Adrenal gland (tissue), 12 donors: Measurements from ENCODE around the gene CNGA4. TPM values are rescaled to one million over a fixed set of nuclear protein-coding genes. Genes with fewer than 3 reads are reported as not detected.

Source experiments
- DNase-seq, 7 donors: peaks; one replicate each; pipeline ENCODE4 v3.0.0-alpha.2; 2019 to 2020
- H3K27ac ChIP-seq, 5 donors: fragments of 200-600 bp; sonication (generic) in 4 of 5; 1 replicate in 3 of 5; 2 replicates in 2 of 5; pipeline versions ENCODE4 v1.5.1 to v1.8.0; 2016 to 2020; ENCODE audit warnings: mild to moderate bottlenecking in 1 of 5
- H3K27me3 ChIP-seq: fragments of 200-600 bp; 2 replicates; pipeline ENCODE4 v1.8.0; 2021
- H3K36me3 ChIP-seq, 2 donors: fragments of 200-600 bp; replicated peaks in 1 of 2; 1 replicate in 1 of 2; 2 replicates in 1 of 2; pipeline versions ENCODE4 v1.5.1 to v1.8.0; 2018 to 2022
- H3K4me1 ChIP-seq, 2 donors: fragments of 200-600 bp; replicated peaks in 1 of 2; 1 replicate in 1 of 2; 2 replicates in 1 of 2; pipeline versions ENCODE4 v1.5.1 to v1.8.0; 2018 to 2021
- H3K4me3 ChIP-seq, 4 donors: fragments of 200-600 bp; sonication (generic) in 3 of 4; one replicate each; pipeline ENCODE4 v1.5.1; 2016 to 2018
- H3K9me3 ChIP-seq, 3 donors: fragments of 200-600 bp; sonication (generic) in 1 of 3; replicated peaks in 1 of 3; 1 replicate in 2 of 3; 2 replicates in 1 of 3; pipeline versions ENCODE4 v1.5.1 to v1.8.0; 2016 to 2021
- CTCF ChIP-seq, 6 experiments: fragments of 450-650 bp in 4 of 6; fragments of 200-600 bp in 2 of 6; sonication (generic) in 1 of 6; IDR thresholded peaks; 1 replicate in 5 of 6; 2 replicates in 1 of 6; pipeline versions ENCODE4 v1.5.1 to v1.8.0; 2016 to 2021; ENCODE audit warnings: antibody characterized with exemption in 6 of 6, mild to moderate bottlenecking in 2 of 6, moderate library complexity in 1 of 6
- POLR2A ChIP-seq, 2 donors: fragments of 450-650 bp; IDR thresholded peaks; one replicate each; pipeline ENCODE4 v1.6.1; 2017; ENCODE audit warnings: antibody characterized with exemption in 2 of 2, mild to moderate bottlenecking in 2 of 2, moderate library complexity in 1 of 2
- WGBS, 4 donors: extraction: QIAGEN DNeasy Blood & Tissue Kit in 2 of 4; methylation state at CpG; one replicate each; pipeline versions ENCODE4 v1.1.5 to v1.1.7; 2013 to 2017; 5-methylcytosine and 5-hydroxymethylcytosine counted together
- intact Hi-C, 2 donors: fragments of 100-400 bp; cut with DNase I; formaldehyde crosslinking; loops; one replicate each; pipeline versions ENCODE4 v1.14.1 to v1.15.0; 2022 to 2023
- polyA plus RNA-seq, 3 donors: library from polyadenylated mRNA; stranded (reverse); fragments of 200-250 nt in 2 of 3; fragments of 350-450 nt in 1 of 3; fragmentation: Illumina TruSeq in 1 of 3; extraction: RNeasy Lipid Tissue Mini Kit (QIAGEN cat#74804) in 1 of 3; gene quantifications; one replicate each; pipeline ENCODE4 v1.2.3, GENCODE V29; 2013 to 2014
- total RNA-seq, 9 donors: library from RNA; depleted of rRNA in 4 of 9; stranded (reverse); fragments of >200 nt in 4 of 9; fragments of 120-200 nt in 1 of 9; fragmentation: NEBNext Ultra II Directional in 1 of 9; extraction: Animal tissue kit (Norgen Biotek cat#: 25700) in 1 of 9; gene quantifications; one replicate each; pipeline versions ENCODE4 v1.1.0 to v1.2.4, GENCODE V29; 2013 to 2023
- donor health status: healthy with polysubstance abuse.
- donor health status: Bipolar disorder and iron deficiency.
- donor health status: DM: yes; HTN: yes; CAD: no.
- donor health status: DM: no; HTN: no; CAD: no.
- donor health status: DM: no; HTN: no; CAD: no.
- donor health status: DM: yes; HTN: yes; CAD: no.

CNGA4 gene
- total and polyA plus RNA-seq, 12 donors = 0.06 to 1.5 (median 0.26) TPM; not detected in 4

GRCh38 chr11:6216501-6216900 is 22.4 kb upstream of the CNGA4 start:
- Histone ChIP-seq H3K9me3 (no peaks in the 10 kb centered on the region), H3K27ac (no peak overlapping the region), H3K27me3 (no peaks in the 10 kb centered on the region), H3K4me3 (no peak overlapping the region), H3K4me1 (no peaks in the 10 kb centered on the region), H3K36me3 (peaks cover 0 to 79% of the 10 kb centered on the region in 2 donors)
- intact Hi-C loops = no loop called here
- DNase-seq = no peak
- 80 to 85% (median 83%) methylated on average over 4 of the region's 4 CpGs for WGBS, 4 donors
- TF ChIP-seq POLR2A (IDR thresholded peaks at IDR 0.05) = no peak
- no peak for TF ChIP-seq CTCF (IDR thresholded peaks at IDR 0.05)

GRCh38 chr11:6217722-6218121 is 21.2 kb upstream of the CNGA4 start:
- peaks cover 0 to 84% of the 10 kb centered on the region in 2 donors for H3K36me3 ChIP-seq
- H3K27ac ChIP-seq = no peak overlapping the region
- 92 to 95% (median 94%) methylated on average over 12 to 19 of the region's 19 CpGs for WGBS, 4 donors
- no peaks in the 10 kb centered on the region for H3K27me3 ChIP-seq
- intact Hi-C loops = no loop called here
- H3K9me3 ChIP-seq = no peaks in the 10 kb centered on the region
- H3K4me1 ChIP-seq = no peaks in the 10 kb centered on the region
- TF ChIP-seq CTCF (IDR thresholded peaks at IDR 0.05) = no peak
- no peak for TF ChIP-seq POLR2A (IDR thresholded peaks at IDR 0.05)
- DNase-seq = no peak
- H3K4me3 ChIP-seq = no peak overlapping the region

GRCh38 chr11:6219359-6219758 is 19.5 kb upstream of the CNGA4 start:
- Histone ChIP-seq H3K4me3 (no peak overlapping the region), H3K4me1 (no peaks in the 10 kb centered on the region), H3K27me3 (no peaks in the 10 kb centered on the region), H3K27ac (peak overlapping the region in 2 of 5 donors; percentile 30 to 37), H3K36me3 (peaks cover 0 to 91% of the 10 kb centered on the region in 2 donors), H3K9me3 (no peaks in the 10 kb centered on the region)
- 23 to 43% (median 38%) methylated on average over 2 of the region's 2 CpGs for WGBS, 4 donors
- DNase-seq = peak; percentile 38 to 79 (median 65)
- intact Hi-C loops = no loop called here
- TF ChIP-seq CTCF (IDR thresholded peaks at IDR 0.05) = no peak
- TF ChIP-seq POLR2A (IDR thresholded peaks at IDR 0.05) = no peak

GRCh38 chr11:6223854-6224253 is 15.0 kb upstream of the CNGA4 start:
- intact Hi-C loops = no loop called here
- Histone ChIP-seq H3K27ac (no peak overlapping the region), H3K4me3 (no peak overlapping the region), H3K9me3 (no peaks in the 10 kb centered on the region), H3K27me3 (no peaks in the 10 kb centered on the region), H3K4me1 (peaks cover 0 to 11% of the 10 kb centered on the region in 2 donors), H3K36me3 (peaks cover 0 to 54% of the 10 kb centered on the region in 2 donors)
- 94 to 97% (median 96%) methylated on average over 4 to 17 of the region's 17 CpGs for WGBS, 4 donors
- TF ChIP-seq CTCF (IDR thresholded peaks at IDR 0.05) (no peak), POLR2A (IDR thresholded peaks at IDR 0.05) (no peak)
- DNase-seq = no peak
